Superior temporal gyrus (tissue), 1 donor: ENCODE data around the gene PGAP6.
"Not testable (repeated sequence)": the region's sequence is repeated elsewhere in the genome, so short reads cannot be mapped to it uniquely, and the experiment has no call there.

ENCODE experiments used
- DNase-seq: peaks from one replicate; pipeline ENCODE4 v3.0.0-alpha.2; 2016; ENCODE audit errors: extremely low spot score

PGAP6 gene

GRCh38 chr16:367333-367903, 14.4 kb downstream of the PGAP6 start:
- DNase-seq = no peak

GRCh38 chr16:366476-366875, 15.3 kb downstream of the PGAP6 start:
- no peak for DNase-seq

- DNase-seq = no peak
Observed at GRCh38 chr16:364595-365491, 16.9 kb downstream of the PGAP6 start.

GRCh38 chr16:363766-364490, 17.9 kb downstream of the PGAP6 start:
- no peak for DNase-seq

GRCh38 chr16:363110-363765, 18.5 kb downstream of the PGAP6 start:
- no peak for DNase-seq

GRCh38 chr16:362702-362999, 19.1 kb downstream of the PGAP6 start:
- not testable (repeated sequence) for DNase-seq

- peak; percentile 78 for DNase-seq
Observed at GRCh38 chr16:361872-362701, 19.7 kb downstream of the PGAP6 start.

- DNase-seq = no peak
Observed at GRCh38 chr16:361341-361871, 20.4 kb downstream of the PGAP6 start.

- DNase-seq = no peak
Observed at GRCh38 chr16:360698-361336, 21.0 kb downstream of the PGAP6 start.

GRCh38 chr16:359871-360697, 21.7 kb downstream of the PGAP6 start:
- DNase-seq = no peak

GRCh38 chr16:359067-359763, 22.6 kb downstream of the PGAP6 start:
- DNase-seq = no peak

GRCh38 chr16:356741-357140, 25.0 kb downstream of the PGAP6 start:
- DNase-seq = no peak

- DNase-seq = no peak
Observed at GRCh38 chr16:354971-355461, 26.8 kb downstream of the PGAP6 start.

GRCh38 chr16:354291-354881, 27.4 kb downstream of the PGAP6 start:
- no peak for DNase-seq

- no peak for DNase-seq
Observed at GRCh38 chr16:353404-354290, 28.1 kb downstream of the PGAP6 start.

- peak; percentile 75 for DNase-seq
Observed at GRCh38 chr16:352547-353403, 29.0 kb downstream of the PGAP6 start, which contains the start of gene AXIN1. Gene AXIN1, minus strand, starts transcription at chr16:352723. Its CDS starts 5,698 bp downstream, at chr16:347025.
